8988T (cell line): ENCODE data around the gene UGT1A8.
A peak's percentile ranks its signal among the peaks of the same experiment; 100 is the strongest.

ENCODE experiments used
- DNase-seq: peaks from one replicate; pipeline ENCODE4 v3.0.0; 2011

UGT1A8 gene

DNA sequence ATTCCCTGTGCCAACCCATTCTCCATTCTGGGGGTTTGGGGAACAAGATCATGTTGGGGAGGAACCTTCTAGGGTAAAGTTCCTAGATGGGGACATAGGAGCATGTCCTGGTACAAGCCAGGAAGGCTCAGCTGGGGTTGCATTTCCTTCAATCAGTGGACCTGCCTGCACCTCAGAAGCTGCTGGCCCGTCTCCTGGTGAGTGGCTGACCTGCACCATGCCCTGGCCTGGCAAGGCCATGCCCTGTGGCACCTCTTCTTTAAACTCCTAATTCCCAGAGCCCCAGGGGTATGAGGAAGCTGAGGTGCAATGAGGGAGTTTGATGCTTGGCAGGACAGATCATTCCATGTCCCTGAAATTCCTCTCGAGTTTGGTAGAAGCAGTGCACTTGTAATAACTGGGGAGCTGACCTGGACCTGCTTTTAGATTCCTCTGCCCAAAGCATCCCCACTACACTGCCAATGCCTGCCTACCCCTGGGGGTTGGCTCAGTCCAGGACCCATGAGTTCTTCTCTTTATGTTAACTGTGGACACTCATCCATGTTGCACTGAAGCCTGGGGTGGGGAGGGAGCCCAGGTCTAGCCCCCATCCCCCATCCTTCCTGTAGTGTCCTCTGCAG is 186.0 kb downstream of the UGT1A8 start:
- DNase-seq = no peak

- no peak for DNase-seq
These were observed 186.6 kb downstream of the UGT1A8 start for GRCh38 chr2:233803994-233804393.

- DNase-seq = peak; percentile 11
These were observed 189.9 kb downstream of the UGT1A8 start for GRCh38 chr2:233807215-233807865.

DNA sequence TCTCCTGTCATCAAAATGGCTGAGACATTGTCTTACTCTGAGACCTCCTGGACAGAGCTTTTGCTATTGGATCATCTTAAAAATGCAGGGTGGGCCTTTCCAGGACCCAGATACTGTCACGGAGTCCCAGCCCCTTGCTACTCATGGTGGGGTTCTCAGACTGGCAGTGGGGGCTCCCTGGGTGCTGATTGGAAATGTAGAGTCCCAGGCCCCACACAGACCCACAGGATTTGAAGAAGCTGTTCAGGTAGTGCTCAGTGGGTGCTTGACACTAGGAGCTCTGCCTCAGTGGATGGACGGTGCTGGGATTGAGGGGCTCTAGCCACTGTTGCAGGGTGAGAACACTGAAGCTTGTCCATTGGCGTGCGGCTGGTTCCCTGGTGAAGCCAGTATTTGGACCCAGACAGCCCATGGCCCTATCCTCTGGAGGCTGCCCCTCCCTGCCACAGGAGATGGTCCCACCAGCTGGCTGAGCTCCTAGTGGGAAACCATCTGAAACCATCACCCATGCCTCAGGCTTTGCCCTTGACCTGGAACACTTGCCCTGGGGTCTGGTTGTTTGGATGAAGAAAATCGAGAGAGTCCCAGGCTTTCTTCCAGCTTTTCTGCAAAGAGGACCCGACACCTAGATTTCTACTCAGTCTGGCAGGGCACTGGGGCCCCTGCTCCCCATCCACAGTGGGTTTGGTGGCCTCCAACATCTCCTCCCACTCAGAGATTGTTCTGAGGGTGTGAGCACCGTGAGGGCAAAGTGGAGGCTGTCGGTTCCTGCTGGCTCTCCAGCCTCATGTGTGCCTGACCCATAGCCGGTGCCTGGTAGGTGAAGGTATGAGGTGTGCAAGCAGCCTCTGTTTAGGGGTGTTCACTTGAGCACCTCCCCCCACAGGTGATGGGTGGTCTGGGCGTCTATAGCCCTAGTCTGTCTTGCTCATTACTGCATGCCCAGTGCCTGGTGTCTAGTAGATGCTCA is 190.8 kb downstream of the UGT1A8 start:
- DNase-seq = peak; percentile 2

GRCh38 chr2:233810385-233810784 is 193.0 kb downstream of the UGT1A8 start:
- no peak for DNase-seq

- no peak for DNase-seq
These were observed 193.7 kb downstream of the UGT1A8 start for GRCh38 chr2:233811087-233811486.

DNA sequence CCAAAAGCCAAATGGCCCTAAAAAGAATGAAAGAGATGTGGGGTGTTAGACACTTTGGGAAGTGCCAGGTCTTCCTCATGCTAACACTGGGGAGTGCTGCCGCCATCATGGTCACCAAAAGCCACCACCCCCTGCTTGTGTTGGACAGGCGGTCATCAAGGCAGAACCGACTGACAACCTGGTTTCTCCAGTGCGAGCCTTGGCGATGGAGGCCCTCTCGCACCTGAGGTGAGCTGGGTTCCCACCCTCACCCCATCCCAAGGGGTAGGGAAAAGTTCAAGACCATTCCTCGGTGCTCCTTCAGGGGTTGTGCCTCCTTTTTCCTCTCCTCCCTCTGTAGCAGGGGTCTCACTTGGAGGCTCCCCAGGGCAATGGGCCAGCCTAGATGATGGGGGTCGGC is 194.3 kb downstream of the UGT1A8 start:
- DNase-seq = no peak

GRCh38 chr2:233813236-233814055 is 196.0 kb downstream of the UGT1A8 start:
- DNase-seq = no peak

DNA sequence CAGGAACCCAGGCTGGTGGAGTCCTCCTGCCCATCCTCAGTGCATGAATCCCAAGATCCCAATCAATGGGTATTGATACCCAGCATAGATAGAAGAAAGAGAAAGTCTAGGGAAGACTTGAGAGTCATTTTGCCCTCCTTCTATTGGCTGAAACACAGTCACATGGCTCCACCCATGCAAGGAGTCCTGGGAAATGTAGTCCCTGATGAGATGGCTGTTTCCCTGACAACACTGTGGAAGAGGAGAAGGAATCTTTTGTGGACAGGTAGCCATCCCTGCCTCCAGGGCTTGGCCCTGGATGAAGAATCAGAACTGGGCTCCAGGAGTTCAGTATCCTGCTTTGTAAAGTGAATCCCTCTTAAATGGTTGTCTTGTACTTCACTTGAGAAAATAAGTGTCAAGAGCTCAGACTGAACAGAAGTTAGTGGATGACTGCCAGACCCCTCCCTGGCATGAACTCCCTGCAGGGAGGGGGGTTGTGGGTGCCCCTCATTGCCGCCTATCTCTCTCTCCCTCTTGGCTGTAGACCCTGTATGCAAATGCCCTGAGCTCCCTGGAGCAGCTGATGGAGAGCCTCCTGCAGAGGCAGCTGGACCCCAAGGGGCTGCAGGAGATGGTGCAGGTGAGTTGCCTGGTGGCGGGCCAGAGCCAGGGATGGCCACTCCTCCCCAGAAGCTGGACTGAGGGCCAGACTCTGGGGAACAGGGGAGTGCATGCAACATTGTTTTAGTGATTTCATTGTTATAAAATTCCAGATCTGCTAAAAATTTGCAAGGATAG is 196.8 kb downstream of the UGT1A8 start:
- peak; percentile 49 for DNase-seq

DNA sequence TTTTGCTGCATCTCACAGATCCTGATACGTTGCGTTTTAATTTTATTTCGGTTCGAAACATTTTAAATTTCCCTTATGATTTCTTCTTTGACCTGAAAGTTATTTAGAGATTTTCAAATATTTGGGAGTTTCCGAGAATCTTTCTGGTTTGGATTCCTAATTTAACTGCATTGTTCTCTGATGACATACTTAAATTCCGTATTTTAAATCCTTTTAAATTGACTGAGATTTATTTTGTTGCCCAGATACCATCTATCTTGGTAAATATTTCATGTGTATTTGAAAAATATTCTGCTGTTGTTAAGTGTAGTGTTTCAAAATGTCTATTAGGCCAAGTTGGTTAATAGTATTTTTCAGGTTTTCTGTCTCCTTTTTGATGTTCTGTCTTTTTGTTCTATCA is 198.4 kb downstream of the UGT1A8 start:
- no peak for DNase-seq

DNA sequence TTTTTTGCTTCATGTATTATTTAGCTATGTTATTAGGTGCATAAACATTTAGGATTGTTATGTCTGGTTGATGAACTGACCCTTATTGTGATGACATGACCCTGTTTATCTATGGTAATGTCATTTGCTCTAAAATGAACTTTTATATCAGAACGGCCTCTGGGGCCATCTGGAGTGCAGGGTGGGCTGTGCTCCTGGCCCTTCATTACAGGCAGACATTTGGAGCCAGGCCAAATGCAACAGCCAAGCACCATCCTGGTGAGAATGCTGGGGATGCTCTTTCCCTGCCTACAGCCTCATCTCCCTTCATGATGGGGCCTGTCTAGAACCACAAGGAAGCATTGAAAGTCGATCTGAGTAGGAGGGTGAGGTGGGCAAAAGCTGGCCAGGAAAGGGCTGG is 198.9 kb downstream of the UGT1A8 start:
- no peak for DNase-seq

GRCh38 chr2:233816771-233817170 is 199.3 kb downstream of the UGT1A8 start:
- no peak for DNase-seq

DNA sequence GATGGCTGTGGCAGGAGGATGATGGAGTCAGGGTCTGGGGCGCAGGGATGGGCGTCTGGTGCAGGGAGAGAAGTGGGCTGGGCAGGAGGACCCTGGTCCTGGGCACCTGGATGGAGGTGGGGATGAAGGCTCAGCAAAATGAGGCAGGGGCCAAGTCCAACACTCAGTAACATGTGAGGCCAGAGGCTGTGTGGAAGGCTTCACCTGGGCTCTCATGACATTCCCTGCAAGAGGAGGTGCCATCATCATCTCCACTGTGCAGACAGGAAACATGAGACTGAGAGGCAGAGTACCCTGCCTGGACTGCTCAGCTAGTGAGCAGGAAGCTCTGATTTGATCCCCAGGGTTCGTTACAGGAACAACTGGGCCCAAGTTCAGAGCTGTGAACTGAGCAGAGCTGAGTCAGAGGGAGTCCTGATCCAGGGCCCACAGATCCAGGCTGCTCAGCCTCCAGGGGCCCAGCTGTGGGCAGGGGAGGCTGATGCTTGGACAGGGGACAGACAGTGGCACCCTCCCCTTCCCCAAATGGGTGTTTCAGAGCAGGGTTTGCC is 200.0 kb downstream of the UGT1A8 start:
- DNase-seq = no peak

GRCh38 chr2:233817995-233818638 is 200.7 kb downstream of the UGT1A8 start:
- no peak for DNase-seq

GRCh38 chr2:233818639-233819621 is 201.5 kb downstream of the UGT1A8 start:
- no peak for DNase-seq

GRCh38 chr2:233819884-233820773 is 202.7 kb downstream of the UGT1A8 start:
- no peak for DNase-seq

GRCh38 chr2:233820774-233821105 is 203.3 kb downstream of the UGT1A8 start:
- DNase-seq = no peak

DNA sequence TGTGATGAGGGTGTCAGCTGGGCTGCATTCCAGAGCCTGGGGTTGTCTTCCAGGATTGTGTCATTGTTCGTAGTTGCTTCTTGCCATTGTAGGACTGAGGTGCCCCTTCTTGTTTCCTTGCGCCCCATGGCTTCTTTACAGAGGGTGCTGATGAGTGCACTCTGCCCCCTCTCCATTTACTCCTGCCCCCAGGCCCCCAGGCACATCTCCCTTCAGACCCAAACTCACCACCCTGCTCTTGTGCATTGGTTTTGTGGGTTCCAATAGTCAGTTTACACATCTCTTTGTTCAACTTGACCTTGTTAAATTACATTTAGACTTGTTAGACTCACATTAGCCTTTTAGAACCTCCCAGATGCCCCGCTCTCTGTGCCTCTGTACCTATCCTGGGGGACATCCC is 203.8 kb downstream of the UGT1A8 start:
- DNase-seq = no peak

GRCh38 chr2:233821709-233822100 is 204.3 kb downstream of the UGT1A8 start:
- no peak for DNase-seq
